Activated CD4-positive, alpha-beta T cell treated with anti-CD3 and anti-CD28 coated beads, Interleukin-2, Interleukin-4, amounts not matched to agents 100 ng/mL and 50 ng/mL, durations not matched to agents 16 hours and 8 hours (primary cell): ENCODE results near the gene TMEM151B.

Experiments used
- DNase-seq: peaks from one replicate; pipeline ENCODE4 v3.0.0-alpha.2; 2020; ENCODE audit warnings: low spot score

The TMEM151B gene

DNA sequence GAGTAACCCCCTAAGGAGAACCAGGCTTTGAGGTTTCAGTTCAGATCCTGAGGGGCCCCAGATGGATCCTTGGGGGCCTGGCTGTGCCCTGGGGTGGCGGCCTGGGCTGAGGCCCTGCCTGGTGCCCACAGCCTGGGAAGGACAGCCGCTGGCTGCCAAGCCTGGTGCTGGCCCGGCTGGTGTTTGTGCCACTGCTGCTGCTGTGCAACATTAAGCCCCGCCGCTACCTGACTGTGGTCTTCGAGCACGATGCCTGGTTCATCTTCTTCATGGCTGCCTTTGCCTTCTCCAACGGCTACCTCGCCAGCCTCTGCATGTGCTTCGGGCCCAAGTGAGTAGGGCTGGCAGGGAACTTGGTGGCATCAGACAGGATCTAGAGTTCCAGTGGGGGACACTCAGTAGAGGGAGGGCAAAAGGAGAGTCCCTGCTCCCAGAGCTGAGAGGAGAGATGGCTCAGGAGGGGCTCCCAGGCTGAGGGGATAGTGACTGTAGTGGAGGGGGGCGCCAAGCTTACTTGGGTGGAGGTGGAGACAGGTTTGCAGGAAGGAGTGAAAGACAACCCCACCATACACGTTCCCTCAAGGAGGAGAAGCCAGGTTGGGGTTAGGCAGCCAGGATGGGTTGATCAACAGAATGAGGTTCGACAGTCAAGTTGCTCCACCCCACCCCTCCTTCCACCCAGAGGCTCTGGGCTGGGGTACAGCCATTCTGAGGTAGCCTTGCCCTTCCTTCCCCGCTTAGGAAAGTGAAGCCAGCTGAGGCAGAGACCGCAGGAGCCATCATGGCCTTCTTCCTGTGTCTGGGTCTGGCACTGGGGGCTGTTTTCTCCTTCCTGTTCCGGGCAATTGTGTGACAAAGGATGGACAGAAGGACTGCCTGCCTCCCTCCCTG is 37.3 kb upstream of the TMEM151B start:
- DNase-seq: no peak

DNA sequence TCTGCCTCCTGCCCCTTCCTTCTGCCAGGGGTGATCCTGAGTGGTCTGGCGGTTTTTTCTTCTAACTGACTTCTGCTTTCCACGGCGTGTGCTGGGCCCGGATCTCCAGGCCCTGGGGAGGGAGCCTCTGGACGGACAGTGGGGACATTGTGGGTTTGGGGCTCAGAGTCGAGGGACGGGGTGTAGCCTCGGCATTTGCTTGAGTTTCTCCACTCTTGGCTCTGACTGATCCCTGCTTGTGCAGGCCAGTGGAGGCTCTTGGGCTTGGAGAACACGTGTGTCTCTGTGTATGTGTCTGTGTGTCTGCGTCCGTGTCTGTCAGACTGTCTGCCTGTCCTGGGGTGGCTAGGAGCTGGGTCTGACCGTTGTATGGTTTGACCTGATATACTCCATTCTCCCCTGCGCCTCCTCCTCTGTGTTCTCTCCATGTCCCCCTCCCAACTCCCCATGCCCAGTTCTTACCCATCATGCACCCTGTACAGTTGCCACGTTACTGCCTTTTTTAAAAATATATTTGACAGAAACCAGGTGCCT is 36.6 kb upstream of the TMEM151B start:
- DNase-seq: no peak

DNA sequence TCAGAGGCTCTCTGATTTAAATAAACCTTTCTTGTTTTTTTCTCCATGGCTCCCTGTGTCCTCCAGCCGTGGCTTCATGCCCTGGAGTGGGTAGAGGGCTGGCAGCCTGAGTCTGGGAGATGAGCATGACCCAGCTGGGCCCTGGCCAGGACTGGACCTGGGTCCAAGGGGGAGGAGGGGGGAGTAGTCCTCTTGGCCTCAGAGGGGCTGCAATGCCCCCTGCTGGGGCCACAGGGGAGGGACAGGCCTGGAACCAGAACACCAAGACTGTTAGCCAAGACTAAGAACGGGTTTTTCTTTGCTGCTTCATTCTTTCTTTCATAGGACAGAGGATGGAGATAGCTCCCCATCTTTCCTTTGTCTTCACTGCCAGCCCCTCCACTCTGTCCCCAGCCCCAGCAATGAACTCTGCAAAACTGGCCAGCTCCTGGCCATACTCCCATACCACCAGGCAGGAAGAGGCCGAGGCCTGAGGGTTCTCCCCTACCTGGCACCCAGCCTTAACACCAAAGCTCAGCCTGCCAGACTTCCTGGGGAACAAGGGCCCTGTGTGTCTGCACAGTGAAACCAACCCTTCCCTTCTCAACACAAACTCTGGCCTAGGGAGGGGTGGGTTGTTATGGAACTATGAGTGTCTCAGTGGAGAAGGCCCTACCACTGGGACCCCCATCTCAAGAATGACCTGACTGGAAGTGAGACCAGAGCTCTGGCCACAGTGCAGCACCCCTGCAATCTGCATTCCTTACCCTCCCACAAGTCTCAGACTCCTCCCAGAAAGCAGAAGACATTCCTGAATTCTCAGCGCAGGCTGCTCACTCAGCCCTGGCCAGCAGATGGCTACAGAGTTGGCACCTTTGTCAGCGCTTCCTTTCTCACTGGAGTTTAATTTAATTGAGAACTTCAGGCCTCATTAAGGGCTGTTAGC is 35.9 kb upstream of the TMEM151B start:
- DNase-seq: no peak

DNA sequence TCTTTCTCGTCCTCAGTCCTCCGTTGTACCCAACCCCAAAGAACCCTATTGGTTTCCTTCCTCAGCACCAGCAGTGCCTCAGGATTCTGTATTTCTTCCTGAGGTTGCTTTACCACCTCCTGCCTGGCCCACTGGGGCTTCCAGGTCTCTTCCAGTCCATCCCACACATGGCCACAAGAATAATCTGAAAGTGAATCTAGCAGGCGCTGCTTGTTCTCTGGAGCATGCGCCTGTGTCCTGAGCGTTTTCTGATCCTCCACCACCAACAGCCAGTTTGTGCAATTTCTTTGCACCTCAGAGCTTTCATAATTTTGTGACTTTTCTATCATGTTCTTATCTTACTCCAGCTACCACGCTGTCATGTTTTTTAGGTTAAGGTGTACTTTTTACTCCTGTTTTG is 35.0 kb upstream of the TMEM151B start:
- no peak for DNase-seq

DNA sequence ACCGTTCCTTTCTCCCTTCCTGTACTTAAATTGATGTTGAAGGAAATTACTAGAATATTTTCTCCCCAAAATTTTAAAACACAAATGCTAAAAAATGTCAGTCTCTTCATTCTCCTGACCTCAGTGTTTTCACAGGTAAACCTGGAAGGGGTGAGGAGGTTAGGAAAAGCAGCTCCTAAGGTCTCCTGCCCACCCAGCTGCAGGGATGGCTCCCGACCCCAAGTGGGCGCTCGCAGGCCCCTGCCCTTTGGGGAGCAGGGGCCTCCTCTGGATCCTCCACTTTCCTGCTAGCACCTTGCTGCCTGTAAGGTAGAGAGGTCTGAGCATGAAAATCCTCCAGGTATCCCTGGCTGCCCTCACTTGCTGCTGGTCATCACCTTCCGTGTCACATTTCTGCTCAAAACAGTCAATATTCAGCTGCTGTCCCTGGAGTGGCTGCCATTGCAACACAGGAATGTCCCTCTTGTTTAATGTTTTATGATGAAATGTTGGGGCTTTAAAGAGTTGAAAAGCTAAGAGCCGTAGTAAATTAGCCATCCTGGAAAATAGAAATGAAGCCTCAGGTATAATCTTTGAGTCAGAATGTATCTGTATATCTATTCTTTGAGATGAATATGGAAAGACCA is 34.2 kb upstream of the TMEM151B start:
- no peak for DNase-seq

DNA sequence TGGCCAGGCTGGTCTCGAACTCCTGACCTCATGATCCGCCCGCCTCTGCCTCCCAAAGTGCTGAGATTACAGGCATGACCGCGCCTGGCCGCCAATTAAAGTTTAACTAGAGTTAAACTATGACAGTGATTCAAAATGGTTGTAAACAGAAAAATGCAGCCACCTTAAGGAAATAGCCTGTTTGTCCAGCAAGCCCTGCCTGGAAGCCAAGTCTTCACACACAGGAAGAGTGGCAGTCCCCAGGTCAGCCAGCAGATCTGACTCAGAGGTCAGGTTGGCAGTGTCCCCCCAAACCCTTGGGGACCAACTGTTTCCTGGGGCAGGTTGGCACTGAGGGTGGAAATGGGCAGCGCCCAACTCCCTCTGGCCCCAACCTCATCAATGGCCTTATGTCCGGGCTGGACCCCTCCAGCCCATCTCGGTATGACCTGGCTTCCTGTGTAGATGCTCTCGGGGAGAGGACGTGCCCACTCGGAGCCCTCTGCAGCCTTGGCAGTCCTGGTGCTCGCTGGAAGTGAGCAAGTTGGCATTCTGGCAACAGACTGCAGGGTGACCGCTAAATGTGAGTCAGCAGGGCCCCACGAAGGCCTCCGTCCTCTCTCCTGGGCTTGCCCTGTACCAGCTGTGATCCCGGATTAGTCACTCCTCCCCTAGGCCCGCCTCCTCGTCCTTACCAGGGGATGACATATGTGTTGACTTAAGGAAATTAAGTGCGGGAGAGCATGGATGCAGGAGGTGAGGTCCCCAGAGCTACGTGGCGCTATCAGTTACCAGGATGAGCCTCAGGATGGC is 33.0 kb upstream of the TMEM151B start:
- peak; percentile 82 for DNase-seq

DNA sequence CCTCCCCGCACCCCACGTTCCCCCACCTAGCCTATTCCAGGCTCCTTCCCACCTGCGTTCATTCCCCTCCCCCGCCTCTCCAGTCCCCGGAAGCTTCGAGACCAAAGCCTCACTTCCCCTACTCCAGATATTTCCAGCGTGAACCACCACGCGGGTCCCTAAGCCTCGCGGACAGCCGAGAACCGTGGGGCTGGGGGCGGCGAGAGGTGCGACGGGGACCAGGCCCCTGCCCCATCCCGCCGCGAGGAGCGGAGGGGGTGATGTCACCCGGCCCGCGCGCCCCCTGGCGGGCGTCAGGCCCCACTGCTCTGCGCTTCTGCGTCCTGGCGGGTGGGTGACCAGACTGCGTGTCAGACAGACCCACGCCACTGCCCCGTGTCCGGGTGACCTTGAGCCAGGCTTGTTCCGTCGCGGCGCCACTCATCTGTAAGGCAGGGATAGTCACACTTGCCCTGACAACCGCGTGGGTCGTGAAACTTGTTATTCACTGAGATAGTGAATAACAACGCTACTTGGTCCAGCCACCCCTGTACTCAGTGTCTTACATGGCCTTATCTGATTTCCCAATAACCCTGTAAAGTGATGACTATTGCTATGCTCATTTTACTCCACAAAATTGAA is 32.3 kb upstream of the TMEM151B start:
- DNase-seq: peak; percentile 82

DNA sequence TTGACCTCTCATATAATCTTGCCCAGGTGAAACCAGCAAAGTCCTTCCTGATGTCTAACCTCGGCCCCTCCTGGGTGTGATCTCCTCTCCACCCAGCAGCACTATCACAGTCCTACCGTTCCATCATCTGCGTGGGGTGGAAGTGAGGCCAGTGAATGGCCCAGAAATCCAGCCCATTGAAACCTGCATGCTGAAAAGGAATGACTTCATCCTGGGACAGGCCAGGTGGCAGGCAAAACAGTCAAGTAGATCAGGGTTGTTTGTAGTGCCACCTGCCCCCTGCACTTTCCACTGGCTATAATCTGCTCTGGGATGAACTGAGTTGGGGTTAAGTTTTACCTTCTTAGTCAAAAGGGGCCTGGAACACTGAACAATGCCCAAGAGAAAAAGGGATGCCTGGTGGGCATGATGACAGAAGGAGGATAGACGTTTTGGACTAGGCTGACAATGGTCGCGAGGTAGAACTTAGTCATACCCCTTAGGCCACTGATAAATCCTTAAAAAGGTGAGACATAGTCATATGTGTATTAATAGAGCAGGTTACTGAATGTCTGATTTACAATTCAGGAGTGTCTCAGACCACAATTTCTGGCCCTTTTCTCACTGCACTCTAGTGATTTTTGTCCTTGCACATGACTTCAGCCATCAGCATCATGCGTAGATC is 31.4 kb upstream of the TMEM151B start:
- no peak for DNase-seq

DNA sequence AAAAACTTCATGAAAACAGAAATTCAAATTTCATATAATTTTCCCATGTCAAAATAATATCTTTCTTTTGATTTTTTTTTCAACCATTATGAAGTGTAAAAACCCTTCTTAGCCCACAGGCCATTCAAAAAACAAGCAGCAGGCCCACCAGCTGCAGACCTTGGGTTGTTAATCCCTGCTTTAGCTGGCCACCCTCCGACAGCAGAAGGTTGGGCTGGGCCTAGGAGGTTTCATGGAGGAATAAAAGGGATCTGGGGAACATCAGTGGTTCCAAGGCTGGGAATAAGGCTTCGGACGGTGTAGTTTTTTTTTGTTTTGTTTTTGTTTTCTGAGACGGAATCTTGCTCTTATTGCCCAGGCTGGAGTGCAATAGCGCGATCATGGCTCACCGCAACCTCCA is 26.9 kb upstream of the TMEM151B start:
- DNase-seq: no peak

DNA sequence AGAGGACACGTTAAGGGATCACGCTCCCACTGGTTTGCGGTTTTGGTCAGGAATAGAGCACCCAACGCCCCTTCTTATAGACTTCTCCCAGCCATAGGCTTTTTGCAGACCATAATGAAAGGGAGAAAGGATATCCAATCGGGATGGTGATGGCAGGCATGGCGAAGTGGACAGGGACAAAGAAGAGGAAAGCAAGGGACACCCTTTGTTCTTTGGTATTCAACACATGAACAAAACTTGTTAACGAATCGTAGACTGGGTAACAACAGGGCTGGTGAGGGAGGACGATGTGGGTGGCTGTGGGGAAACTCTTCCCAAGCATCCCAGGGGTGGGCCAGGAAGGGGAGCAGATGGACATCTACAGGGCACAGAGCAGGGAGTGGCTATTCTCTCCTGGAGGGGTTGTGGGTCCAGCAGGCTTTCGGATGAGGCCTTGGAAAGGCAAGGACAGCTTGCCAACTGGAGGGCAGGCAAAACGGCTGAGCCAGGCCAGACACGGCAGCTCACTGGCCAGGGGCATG is 24.8 kb upstream of the TMEM151B start:
- no peak for DNase-seq

DNA sequence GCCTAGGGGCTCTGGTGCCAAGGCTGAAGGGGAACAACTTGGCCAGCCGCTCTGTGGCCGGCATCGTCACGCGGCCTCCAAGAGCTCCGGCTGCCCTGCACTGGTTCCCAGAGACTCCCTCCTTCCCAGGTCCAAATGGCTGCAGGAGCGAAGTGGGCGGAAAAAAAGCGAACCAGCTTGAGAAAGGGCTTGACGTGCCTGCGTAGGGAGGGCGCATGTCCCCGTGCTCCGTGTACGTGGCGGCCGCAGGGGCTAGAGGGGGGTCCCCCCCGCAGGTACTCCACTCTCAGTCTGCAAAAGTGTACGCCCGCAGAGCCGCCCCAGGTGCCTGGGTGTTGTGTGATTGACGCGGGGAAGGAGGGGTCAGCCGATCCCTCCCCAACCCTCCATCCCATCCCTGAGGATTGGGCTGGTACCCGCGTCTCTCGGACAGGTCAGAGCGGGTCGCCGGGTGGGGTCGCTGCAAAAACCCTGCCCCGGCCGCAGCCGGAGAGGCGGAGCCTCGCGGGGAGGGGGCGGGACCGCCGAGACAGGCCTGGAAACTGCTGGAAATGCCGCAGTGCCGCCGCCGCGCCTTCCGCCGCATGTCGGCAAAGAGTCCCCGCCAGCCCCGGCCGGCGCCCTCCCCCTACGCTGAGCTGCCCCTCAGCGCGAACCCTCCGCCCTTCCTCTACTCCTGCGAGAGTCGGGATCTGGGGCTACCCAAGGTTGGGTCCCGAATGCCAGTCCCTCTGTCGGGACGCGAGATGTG is 24.2 kb upstream of the TMEM151B start:
- DNase-seq: peak; percentile 87

DNA sequence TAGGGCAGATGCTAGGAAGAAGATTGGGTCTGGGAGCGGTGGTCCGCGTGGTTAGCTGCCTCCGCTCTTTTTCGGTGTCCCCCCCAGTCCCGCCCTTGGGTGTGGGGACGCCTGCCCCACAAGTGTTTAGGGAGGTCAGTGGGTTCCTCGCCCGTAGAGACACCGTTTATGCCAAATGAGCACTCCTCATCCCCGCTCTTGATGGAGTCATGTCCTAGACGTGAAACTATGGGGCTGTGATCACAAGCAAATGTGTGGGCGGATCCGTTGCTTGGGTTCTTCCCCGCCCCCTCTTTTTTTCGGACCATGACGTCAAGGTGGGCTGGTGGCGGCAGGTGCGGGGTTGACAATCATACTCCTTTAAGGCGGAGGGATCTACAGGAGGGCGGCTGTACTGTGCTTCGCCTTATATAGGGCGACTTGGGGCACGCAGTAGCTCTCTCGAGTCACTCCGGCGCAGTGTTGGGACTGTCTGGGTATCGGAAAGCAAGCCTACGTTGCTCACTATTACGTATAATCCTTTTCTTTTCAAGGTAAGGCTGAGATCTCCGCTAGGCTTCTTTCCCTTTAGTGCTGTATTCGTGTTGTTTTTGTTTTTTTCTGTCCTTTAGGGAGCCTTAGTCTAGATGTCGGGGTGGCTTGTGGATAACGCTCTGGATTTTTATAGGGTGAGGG is 23.4 kb upstream of the TMEM151B start, which contains the start of gene HSP90AB1:
TSS of gene HSP90AB1 (plus strand) at position 439 of the 675 bp plus-strand sequence. CDS start 1,529 bp downstream, outside the sequence.
- DNase-seq: peak; percentile 99

DNA sequence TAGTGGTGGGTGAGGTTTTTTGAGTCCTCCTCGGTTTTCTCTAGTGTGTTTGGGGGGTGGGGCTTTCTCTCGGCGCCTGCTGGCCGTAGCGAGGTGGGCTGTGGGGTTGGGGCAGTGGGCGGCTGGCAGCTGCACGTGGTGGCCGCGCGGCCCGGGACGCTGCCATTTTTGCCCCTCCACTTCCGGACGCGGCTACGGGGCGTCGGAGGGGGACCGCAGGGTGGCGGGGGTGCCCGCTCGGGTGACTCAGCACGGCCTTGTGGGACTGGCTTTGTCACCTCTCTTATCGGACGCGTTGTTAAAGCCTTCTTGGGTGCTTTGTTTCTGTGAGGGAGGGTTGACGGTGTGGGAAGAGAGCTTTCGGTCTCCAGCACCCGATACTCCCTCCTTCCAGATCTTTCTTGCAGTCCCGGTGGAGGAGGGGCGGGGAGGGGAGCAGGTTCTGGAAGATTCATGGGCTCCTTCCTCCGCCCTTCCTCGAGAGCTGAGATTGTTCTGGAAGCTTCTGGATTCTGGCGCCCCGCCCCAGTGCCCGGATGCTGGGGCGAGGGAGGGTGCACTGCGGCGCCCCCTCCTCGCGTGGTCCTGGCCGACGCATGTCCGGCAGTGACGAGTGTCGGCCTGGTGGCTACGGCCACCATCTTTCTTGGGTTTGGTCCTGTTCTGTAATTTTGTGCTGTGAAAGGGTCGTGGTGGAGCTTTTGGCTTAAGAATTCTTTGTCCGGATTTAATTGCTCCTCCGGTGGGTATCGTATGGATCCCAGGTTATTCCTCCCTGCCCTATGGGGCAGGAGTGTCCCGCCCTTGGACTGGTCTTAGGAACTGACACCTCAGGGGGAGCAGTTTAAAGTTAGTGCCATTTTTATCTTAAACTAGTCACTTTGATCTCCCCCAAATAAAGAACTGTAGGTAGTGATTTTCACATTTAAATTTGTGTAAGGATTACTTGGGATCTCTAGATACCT is 22.6 kb upstream of the TMEM151B start:
- DNase-seq: peak; percentile 80

DNA sequence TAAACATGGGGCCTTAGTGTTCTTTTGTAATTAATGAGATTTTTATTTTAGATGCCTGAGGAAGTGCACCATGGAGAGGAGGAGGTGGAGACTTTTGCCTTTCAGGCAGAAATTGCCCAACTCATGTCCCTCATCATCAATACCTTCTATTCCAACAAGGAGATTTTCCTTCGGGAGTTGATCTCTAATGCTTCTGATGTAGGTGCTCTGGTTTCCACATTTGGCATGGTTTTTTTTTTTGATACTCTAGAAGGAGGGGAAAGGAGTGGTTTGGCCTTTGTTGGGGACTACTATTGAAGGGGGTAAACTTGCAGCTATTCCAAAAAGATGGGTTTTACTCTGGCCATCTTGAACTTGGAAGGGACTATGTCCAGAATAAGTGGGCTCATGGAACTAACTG is 21.7 kb upstream of the TMEM151B start:
- DNase-seq: no peak

DNA sequence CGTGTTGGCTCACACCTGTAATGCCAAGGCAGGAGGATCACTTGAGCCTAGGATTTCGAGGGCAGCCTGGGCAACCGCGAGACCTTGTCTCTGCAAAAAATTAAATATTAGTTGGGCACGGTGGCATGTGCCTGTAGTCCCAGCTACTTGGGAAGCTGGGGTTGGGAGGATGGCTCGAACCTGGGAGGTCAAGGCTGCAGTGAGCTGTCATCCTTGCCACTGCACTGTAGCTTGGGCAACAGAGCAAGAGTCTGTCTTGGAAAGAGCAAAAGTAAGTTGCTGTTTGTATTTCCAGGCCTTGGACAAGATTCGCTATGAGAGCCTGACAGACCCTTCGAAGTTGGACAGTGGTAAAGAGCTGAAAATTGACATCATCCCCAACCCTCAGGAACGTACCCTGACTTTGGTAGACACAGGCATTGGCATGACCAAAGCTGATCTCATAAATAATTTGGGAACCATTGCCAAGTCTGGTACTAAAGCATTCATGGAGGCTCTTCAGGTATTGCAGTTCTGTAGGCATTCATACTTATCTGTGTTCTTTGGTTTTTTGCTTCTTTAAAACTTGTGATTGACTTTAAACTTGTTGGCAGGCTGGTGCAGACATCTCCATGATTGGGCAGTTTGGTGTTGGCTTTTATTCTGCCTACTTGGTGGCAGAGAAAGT is 21.0 kb upstream of the TMEM151B start:
- no peak for DNase-seq

DNA sequence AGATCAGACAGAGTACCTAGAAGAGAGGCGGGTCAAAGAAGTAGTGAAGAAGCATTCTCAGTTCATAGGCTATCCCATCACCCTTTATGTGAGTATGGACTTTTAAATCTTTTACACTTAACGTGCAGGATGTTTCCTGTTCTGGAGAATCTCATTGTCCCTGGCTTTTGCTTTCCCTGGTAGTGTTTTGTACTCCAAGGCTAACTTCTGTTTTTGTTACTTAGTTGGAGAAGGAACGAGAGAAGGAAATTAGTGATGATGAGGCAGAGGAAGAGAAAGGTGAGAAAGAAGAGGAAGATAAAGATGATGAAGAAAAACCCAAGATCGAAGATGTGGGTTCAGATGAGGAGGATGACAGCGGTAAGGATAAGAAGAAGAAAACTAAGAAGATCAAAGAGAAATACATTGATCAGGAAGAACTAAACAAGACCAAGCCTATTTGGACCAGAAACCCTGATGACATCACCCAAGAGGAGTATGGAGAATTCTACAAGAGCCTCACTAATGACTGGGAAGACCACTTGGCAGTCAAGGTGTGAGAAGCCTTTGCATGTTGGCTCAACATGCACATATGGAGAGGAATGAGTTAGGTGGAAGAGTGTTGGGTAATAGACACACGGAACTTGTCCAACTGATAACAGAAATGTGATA is 20.1 kb upstream of the TMEM151B start:
- no peak for DNase-seq
